Measurements from ENCODE around the gene HNRNPL.

Gene HNRNPL

DNA sequence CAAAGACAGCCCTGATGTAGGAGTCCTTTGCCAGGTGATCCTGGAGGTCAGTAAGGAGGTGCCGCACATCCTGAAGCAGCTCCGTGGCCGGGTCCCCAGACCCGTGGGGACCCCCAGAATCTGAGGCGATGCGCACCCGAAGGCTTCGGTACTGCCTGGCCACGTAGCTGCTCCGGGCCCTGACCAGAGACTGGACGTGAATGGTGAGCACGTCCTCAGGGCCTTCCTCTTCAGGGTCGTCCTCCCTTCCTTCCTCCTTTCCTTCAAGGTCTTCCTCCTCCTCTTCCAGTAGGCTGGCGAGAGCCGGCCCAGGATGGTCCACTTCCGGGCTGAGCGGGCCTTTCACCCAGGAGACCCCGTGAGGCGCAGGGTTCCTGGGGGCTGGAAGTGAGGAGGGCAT lies 20.8 kb upstream of the HNRNPL start:
- CTCF ChIA-PET = interaction anchor here (1.1 to 2.7 kb wide), 8 partner anchors 9 to 468 kb away, joined by 3 to 24 read pairs (median 7); partner anchors contain the start of genes FAM98C, NFKBIB, RINL and SIRT2

DNA sequence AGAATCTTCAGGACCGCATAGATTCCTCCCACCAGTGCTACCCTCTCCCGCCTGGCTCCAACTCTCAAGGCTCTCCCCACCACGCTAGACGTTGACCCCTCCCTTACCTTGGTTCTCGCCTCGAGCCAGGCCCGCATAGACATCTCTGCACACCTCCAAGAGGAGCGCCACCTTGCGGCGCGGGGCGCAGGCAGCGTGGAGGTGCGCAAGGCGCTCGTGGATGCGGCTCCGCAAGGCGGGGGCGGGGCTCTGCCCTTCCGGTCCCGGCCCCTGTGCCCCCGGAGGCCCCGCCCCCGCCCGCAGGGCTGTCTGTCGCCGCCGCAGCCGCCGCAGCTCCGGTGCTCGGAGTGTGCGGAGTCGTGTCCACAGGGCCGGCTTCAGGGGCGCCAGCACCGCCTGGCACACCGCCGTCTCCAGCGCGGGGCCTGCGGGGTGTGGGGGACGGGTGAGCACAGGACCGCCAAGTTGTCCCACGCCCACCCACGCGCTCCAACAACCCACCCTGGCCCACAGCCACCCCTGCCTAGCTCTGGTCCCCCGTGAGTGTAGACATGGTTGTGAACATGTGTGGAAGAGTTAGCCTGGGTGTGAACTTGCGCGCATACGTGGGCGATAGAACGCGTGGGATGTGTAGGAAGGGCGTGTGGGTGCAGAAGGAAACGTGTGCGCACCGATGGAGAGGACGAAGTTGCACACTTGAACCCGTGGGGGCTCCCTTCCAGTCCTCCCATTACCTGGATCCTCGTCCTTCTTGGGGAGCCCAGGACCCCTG lies 20.2 kb upstream of the HNRNPL start:
- ChIA-PET CTCF (interaction anchor here (0.9 to 2.7 kb wide), 17 partner anchors 9 to 467 kb away, joined by 3 to 24 read pairs (median 6); partner anchors contain the start of genes FAM98C, MRPS12, NFKBIB and RINL), POLR2A (no interaction called here)
- TF ChIP-seq, protein P1, sequence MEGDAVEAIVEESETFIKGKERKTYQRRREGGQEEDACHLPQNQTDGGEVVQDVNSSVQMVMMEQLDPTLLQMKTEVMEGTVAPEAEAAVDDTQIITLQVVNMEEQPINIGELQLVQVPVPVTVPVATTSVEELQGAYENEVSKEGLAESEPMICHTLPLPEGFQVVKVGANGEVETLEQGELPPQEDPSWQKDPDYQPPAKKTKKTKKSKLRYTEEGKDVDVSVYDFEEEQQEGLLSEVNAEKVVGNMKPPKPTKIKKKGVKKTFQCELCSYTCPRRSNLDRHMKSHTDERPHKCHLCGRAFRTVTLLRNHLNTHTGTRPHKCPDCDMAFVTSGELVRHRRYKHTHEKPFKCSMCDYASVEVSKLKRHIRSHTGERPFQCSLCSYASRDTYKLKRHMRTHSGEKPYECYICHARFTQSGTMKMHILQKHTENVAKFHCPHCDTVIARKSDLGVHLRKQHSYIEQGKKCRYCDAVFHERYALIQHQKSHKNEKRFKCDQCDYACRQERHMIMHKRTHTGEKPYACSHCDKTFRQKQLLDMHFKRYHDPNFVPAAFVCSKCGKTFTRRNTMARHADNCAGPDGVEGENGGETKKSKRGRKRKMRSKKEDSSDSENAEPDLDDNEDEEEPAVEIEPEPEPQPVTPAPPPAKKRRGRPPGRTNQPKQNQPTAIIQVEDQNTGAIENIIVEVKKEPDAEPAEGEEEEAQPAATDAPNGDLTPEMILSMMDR (IDR thresholded peaks at IDR 0.05; ENCODE audit: insufficient read depth, low read length, missing control alignments) = peak; percentile 85
- no peak for DNase-seq (ENCODE audit: low read depth, low spot score)
- H3K4me3 ChIP-seq (ENCODE audit: low read depth, low read length) = peak overlapping the region; percentile 59

More for the DNA sequence above, 20.8 kb upstream of the HNRNPL start:
- POLR2A ChIA-PET = no interaction called here
- no peak overlapping the region for H3K4me3 ChIP-seq (ENCODE audit: low read depth, low read length)
- TF ChIP-seq, protein P1 (IDR thresholded peaks at IDR 0.05; ENCODE audit: insufficient read depth, low read length, missing control alignments) = no peak
- DNase-seq (ENCODE audit: low read depth, low spot score) = no peak

DNA sequence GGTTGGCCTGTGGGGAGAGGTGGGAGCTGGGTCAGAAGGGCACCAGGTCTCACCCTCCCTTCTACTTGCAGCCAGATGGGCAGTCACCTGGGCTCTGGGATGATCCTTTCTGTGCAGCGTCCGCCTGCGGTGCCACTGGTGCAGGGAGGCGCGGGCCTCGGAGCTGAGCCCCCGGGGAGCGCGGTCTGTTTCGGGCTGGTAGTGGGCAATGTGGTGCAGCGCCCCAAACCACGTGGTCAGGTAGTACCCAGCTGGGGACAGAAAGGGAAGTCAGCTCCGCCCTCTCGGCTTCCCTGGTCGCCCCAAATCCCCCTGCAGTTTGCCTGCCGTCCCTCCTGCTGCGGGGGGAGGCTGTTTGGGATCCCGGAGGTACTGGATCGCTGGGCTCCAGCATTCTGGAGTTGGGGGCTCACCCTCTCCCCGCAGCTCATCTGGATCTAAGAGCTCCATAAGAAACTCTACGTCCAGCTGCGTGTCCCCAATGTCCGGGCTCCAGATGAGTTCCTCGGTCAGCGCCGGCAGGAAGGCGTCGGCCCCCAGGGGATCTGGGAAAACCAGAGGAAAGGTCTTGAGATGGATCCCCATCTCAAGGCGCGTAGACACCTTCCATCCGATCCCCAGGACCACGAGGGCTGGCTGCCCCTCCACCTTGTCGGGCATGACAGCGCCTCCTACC lies 19.5 kb upstream of the HNRNPL start:
- no peak for DNase-seq (ENCODE audit: low read depth, low spot score)
- peak overlapping the region; percentile 59 for H3K4me3 ChIP-seq (ENCODE audit: low read depth, low read length)
- ChIA-PET POLR2A (no interaction called here), CTCF (interaction anchor here (0.6 to 2.7 kb wide), 19 partner anchors 9 to 466 kb away, joined by 3 to 24 read pairs (median 5); partner anchors contain the start of genes FAM98C, MRPS12, NFKBIB and RINL)
- TF ChIP-seq, protein P1 (IDR thresholded peaks at IDR 0.05; ENCODE audit: insufficient read depth, low read length, missing control alignments) = no peak

DNA sequence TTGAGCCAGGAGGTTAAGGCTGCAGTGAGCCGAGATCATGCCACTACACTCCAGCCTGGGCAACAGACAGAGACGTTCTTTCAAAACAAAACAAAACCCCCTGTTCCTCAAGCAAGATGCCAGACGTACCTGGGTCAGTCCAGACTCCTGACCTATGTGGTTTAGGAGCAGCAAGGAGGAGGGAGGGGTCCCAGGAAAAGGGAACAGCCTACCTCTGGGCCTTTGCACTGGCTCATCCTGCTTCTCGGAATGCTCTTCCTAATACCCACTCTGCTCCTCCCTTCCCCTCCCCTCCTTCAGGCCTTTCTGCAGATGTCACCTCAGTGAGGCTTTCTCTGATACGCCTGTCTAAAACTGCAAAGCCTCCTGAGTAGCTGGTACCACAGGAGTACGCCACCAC lies 18.8 kb upstream of the HNRNPL start:
- H3K4me3 ChIP-seq (ENCODE audit: low read depth, low read length) = no peak overlapping the region
- DNase-seq (ENCODE audit: low read depth, low spot score) = no peak
- TF ChIP-seq, protein P1 (IDR thresholded peaks at IDR 0.05; ENCODE audit: insufficient read depth, low read length, missing control alignments) = no peak
- ChIA-PET CTCF (interaction anchor here (0.8 to 2.7 kb wide), 13 partner anchors 8 to 465 kb away, joined by 3 to 24 read pairs (median 6); partner anchors contain the start of genes FAM98C, NFKBIB, RINL and SIRT2), POLR2A (no interaction called here)

DNA sequence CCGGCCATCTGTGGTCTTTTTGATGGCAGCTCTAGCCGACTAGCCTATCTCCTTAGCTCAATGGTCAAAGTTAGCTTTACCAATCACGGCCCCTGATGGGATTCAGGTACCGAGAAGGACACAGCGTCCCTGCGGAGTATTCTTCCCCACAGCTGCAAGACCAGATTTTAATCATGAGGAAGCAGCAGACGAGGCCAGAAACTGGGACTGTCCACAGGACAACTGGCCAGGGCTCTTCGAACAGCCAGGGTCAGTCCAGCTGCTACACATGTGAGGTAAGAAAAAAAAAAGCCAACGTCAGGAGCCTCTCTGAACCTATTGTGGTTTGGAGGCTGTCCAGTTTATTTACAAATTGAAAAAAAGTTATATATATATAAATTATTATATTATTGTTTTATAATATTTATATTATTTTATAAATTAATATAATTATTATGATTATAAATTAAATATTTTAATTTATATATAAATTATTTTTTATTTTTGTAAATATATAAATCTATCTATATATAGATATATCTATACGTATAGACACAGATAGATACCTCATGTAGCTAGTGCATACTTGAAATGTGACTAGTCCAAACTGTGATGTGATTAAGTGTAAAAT lies 17.5 kb upstream of the HNRNPL start:
- TF ChIP-seq, protein P1 (IDR thresholded peaks at IDR 0.05; ENCODE audit: insufficient read depth, low read length, missing control alignments) = no peak
- POLR2A ChIA-PET = no interaction called here
- H3K4me3 ChIP-seq (ENCODE audit: low read depth, low read length) = no peak overlapping the region
- DNase-seq (ENCODE audit: low read depth, low spot score) = no peak
- CTCF ChIA-PET = interaction anchor here (1.1 to 1.7 kb wide), 4 partner anchors 9 to 465 kb away, joined by 3 to 7 read pairs (median 3); partner anchors contain the start of gene FAM98C
